IPS-NIHi7 (cell line): ENCODE measurements around the gene CDKAL1.
"Not testable (repeated sequence)": the region's sequence is repeated elsewhere in the genome, so short reads cannot be mapped to it uniquely, and the experiment has no call there.

Experiments
- DNase-seq: peaks from one replicate; pipeline ENCODE4 v3.0.0; 2012; ENCODE audit warnings: mixed read lengths; ENCODE audit errors: extremely low spot score

The CDKAL1 gene

GRCh38 chr6:21024616-21025015 is 490.4 kb downstream of the CDKAL1 start:
- no peak for DNase-seq

GRCh38 chr6:21026576-21027273 is 492.5 kb downstream of the CDKAL1 start:
- no peak for DNase-seq

GRCh38 chr6:21027507-21027906 is 493.2 kb downstream of the CDKAL1 start:
- no peak for DNase-seq

GRCh38 chr6:21031182-21031581 is 496.9 kb downstream of the CDKAL1 start:
- DNase-seq = no peak

- DNase-seq = no peak
Measured at GRCh38 chr6:21033084-21033483, 498.8 kb downstream of the CDKAL1 start.

GRCh38 chr6:21033575-21034026 is 499.3 kb downstream of the CDKAL1 start:
- DNase-seq = no peak

GRCh38 chr6:21034345-21034744 is 500.1 kb downstream of the CDKAL1 start:
- DNase-seq = no peak

- DNase-seq = no peak
Measured at GRCh38 chr6:21037453-21037852, 503.2 kb downstream of the CDKAL1 start.

- DNase-seq = no peak
Measured at GRCh38 chr6:21039926-21040325, 505.7 kb downstream of the CDKAL1 start.

GRCh38 chr6:21045135-21045700 is 511.0 kb downstream of the CDKAL1 start:
- no peak for DNase-seq

GRCh38 chr6:21046276-21046675 is 512.0 kb downstream of the CDKAL1 start:
- no peak for DNase-seq

- no peak for DNase-seq
Measured at GRCh38 chr6:21048047-21048446, 513.8 kb downstream of the CDKAL1 start.

- DNase-seq = no peak
Measured at GRCh38 chr6:21049148-21049547, 514.9 kb downstream of the CDKAL1 start.

- DNase-seq = no peak
Measured at GRCh38 chr6:21049572-21049971, 515.3 kb downstream of the CDKAL1 start.

- DNase-seq = no peak
Measured at GRCh38 chr6:21050935-21051334, 516.7 kb downstream of the CDKAL1 start.

GRCh38 chr6:21051777-21052176 is 517.5 kb downstream of the CDKAL1 start:
- DNase-seq = no peak

- no peak for DNase-seq
Measured at GRCh38 chr6:21053612-21054011, 519.4 kb downstream of the CDKAL1 start.

GRCh38 chr6:21055480-21055879 is 521.2 kb downstream of the CDKAL1 start:
- not testable (repeated sequence) for DNase-seq

- no peak for DNase-seq
Measured at GRCh38 chr6:21061892-21062291, 527.6 kb downstream of the CDKAL1 start.

- DNase-seq = no peak
Measured at GRCh38 chr6:21064756-21065340, 530.6 kb downstream of the CDKAL1 start.

- DNase-seq = no peak
Measured at GRCh38 chr6:21067521-21067920, 533.3 kb downstream of the CDKAL1 start.

GRCh38 chr6:21070620-21071019 is 536.4 kb downstream of the CDKAL1 start:
- no peak for DNase-seq

- DNase-seq = no peak
Measured at GRCh38 chr6:21071780-21072468, 537.7 kb downstream of the CDKAL1 start.
